Measurements from ENCODE around the gene UBE2F.
"Not testable (repeated sequence)": the region's sequence is repeated elsewhere in the genome, so short reads cannot be mapped to it uniquely, and the experiment has no call there.

DNA sequence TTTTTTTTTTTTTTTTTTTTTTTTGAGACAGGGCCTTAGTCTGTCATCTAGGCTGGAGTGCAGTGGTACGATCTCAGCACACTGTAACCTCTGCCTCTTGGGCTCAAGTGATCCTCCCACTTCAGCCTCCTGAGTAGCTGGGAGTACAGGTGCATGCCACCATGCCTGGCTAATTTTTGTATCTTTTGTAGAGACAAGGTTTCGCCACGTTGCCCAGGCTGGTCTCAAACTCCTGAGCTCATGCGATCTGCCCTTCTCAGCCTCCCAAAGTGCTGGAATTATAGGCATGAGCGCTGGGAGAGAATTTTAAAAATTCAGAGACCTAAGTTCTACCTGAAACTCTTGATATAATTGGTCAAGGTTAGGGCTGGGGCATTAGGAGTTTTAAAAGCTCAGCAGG lies 14.8 kb downstream of the UBE2F start:
- TF ChIP-seq, protein P1, sequence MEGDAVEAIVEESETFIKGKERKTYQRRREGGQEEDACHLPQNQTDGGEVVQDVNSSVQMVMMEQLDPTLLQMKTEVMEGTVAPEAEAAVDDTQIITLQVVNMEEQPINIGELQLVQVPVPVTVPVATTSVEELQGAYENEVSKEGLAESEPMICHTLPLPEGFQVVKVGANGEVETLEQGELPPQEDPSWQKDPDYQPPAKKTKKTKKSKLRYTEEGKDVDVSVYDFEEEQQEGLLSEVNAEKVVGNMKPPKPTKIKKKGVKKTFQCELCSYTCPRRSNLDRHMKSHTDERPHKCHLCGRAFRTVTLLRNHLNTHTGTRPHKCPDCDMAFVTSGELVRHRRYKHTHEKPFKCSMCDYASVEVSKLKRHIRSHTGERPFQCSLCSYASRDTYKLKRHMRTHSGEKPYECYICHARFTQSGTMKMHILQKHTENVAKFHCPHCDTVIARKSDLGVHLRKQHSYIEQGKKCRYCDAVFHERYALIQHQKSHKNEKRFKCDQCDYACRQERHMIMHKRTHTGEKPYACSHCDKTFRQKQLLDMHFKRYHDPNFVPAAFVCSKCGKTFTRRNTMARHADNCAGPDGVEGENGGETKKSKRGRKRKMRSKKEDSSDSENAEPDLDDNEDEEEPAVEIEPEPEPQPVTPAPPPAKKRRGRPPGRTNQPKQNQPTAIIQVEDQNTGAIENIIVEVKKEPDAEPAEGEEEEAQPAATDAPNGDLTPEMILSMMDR (IDR thresholded peaks at IDR 0.05): not testable (repeated sequence)
- TF ChIP-seq POLR2A (IDR thresholded peaks at IDR 0.05): not testable (repeated sequence)

Measured in testis (tissue), 2 donors.